Gastrocnemius medialis (tissue), 4 donors: ENCODE data around the gene SLC10A2. TPM values are rescaled to one million over a fixed set of nuclear protein-coding genes. Genes with fewer than 3 reads are reported as not detected.

Experiments used
- ATAC-seq, 2 donors: fragments of 150-250 bp; one replicate each; pipeline ENCODE4 v1.9.1; 2016
- DNase-seq, 2 donors: peaks; one replicate each; pipeline ENCODE4 v3.0.0-alpha.2; 2019
- H3K27ac ChIP-seq, 4 donors: fragments of 200-600 bp; sonication (generic); 1 replicate in 1 of 4; 2 replicates in 3 of 4; pipeline ENCODE4 v1.5.1; 2016 to 2018; ENCODE audit warnings: mild to moderate bottlenecking in 2 of 4, moderate library complexity in 1 of 4
- H3K27me3 ChIP-seq, 3 donors: fragments of 200-600 bp; sonication (generic) in 2 of 3; 1 replicate in 1 of 3; 2 replicates in 2 of 3; pipeline versions ENCODE4 v1.5.1 to v1.6.0; 2016 to 2019; ENCODE audit warnings: mild to moderate bottlenecking in 1 of 3, moderate library complexity in 1 of 3
- H3K36me3 ChIP-seq, 2 donors: fragments of 200-600 bp; sonication (generic) in 1 of 2; one replicate each; pipeline ENCODE4 v1.5.1; 2017 to 2018
- H3K4me1 ChIP-seq, 2 donors: fragments of 200-600 bp; sonication (generic) in 1 of 2; one replicate each; pipeline ENCODE4 v1.5.1; 2016 to 2017; ENCODE audit warnings: mild to moderate bottlenecking in 2 of 2
- H3K4me3 ChIP-seq, 4 donors: fragments of 200-600 bp; sonication (generic) in 3 of 4; 1 replicate in 1 of 4; 2 replicates in 3 of 4; pipeline ENCODE4 v1.5.1; 2016 to 2019; ENCODE audit warnings: mild to moderate bottlenecking in 2 of 4
- H3K9me3 ChIP-seq, 3 donors: fragments of 200-600 bp; sonication (generic) in 2 of 3; 1 replicate in 1 of 3; 2 replicates in 2 of 3; pipeline ENCODE4 v1.5.1; 2016 to 2019
- CTCF ChIP-seq, 5 experiments: fragments of 450-650 bp in 3 of 5; fragments of 200-600 bp in 2 of 5; sonication (generic) in 2 of 5; IDR thresholded peaks in 4 of 5; conservative IDR thresholded peaks in 1 of 5; 1 replicate in 4 of 5; 2 replicates in 1 of 5; pipeline ENCODE4 v1.5.1; 2016 to 2019; ENCODE audit warnings: antibody characterized with exemption in 5 of 5, mild to moderate bottlenecking in 3 of 5, moderate library complexity in 3 of 5
- POLR2A ChIP-seq, 2 donors: fragments of 450-650 bp; IDR thresholded peaks; one replicate each; pipeline ENCODE4 v1.6.1; 2017; ENCODE audit warnings: antibody characterized with exemption in 2 of 2, mild to moderate bottlenecking in 2 of 2, moderate library complexity in 2 of 2
- in situ Hi-C, 4 donors: fragments of 200-750 bp; cut with MboI; loops; one replicate each; pipeline versions ENCODE4 v1.15.0 to v1.8.0; 2017; ENCODE audit warnings: low sequenced_read_pairs in 4 of 4
- intact Hi-C: fragments of 100-400 bp; cut with DNase I; formaldehyde crosslinking; loops from one replicate; pipeline ENCODE4 v1.15.1; 2023; ENCODE audit warnings: low total_unique reads
- total RNA-seq, 4 donors: library from RNA; depleted of rRNA; stranded (reverse); fragments of >200 nt; gene quantifications; one replicate each; pipeline versions ENCODE4 v1.1.0 to v1.2.3, GENCODE V29; 2016

Gene SLC10A2
- total RNA-seq, 4 donors from 2014 or later: not detected

GRCh38 chr13:103068836-103069235 lies 2.6 kb upstream of the SLC10A2 start:
- in situ Hi-C loops (no loop called here), intact Hi-C loops (no loop called here)
- no peaks in the 10 kb centered on the region for H3K9me3 ChIP-seq
- no peak overlapping the region for H3K4me3 ChIP-seq
- DNase-seq (no peak), ATAC-seq (no peak)
- H3K36me3 ChIP-seq: no peaks in the 10 kb centered on the region
- TF ChIP-seq CTCF (IDR thresholded peaks at IDR 0.05 in 4 of 5, conservative IDR thresholded peaks at IDR 0.05 in 1 of 5) (no peak), POLR2A (IDR thresholded peaks at IDR 0.05) (no peak)
- no peak overlapping the region for H3K27ac ChIP-seq
- H3K27me3 ChIP-seq: no peaks in the 10 kb centered on the region
- H3K4me1 ChIP-seq: no peaks in the 10 kb centered on the region

GRCh38 chr13:103067751-103068555 lies 1.7 kb upstream of the SLC10A2 start:
- intact Hi-C loops (no loop called here), in situ Hi-C loops (no loop called here)
- Histone ChIP-seq H3K27me3 (no peaks in the 10 kb centered on the region), H3K27ac (no peak overlapping the region), H3K4me1 (no peaks in the 10 kb centered on the region), H3K9me3 (no peaks in the 10 kb centered on the region), H3K36me3 (no peaks in the 10 kb centered on the region), H3K4me3 (no peak overlapping the region)
- DNase-seq (no peak), ATAC-seq (no peak)
- TF ChIP-seq CTCF (IDR thresholded peaks at IDR 0.05 in 4 of 5, conservative IDR thresholded peaks at IDR 0.05 in 1 of 5): no peak
- TF ChIP-seq POLR2A (IDR thresholded peaks at IDR 0.05): no peak

- Histone ChIP-seq H3K9me3 (no peaks in the 10 kb centered on the region), H3K27me3 (no peaks in the 10 kb centered on the region), H3K4me1 (no peaks in the 10 kb centered on the region), H3K36me3 (no peaks in the 10 kb centered on the region), H3K27ac (no peak overlapping the region), H3K4me3 (no peak overlapping the region)
- intact Hi-C loops (no loop called here), in situ Hi-C loops (no loop called here)
- ATAC-seq (no peak), DNase-seq (no peak)
- no peak for TF ChIP-seq CTCF (IDR thresholded peaks at IDR 0.05 in 4 of 5, conservative IDR thresholded peaks at IDR 0.05 in 1 of 5)
- no peak for TF ChIP-seq POLR2A (IDR thresholded peaks at IDR 0.05)
Observed at GRCh38 chr13:103066781-103067345, 646 bp upstream of the SLC10A2 start.

GRCh38 chr13:103063376-103063775 lies 2.8 kb downstream of the SLC10A2 start:
- Histone ChIP-seq H3K36me3 (no peaks in the 10 kb centered on the region), H3K4me3 (no peak overlapping the region), H3K27ac (no peak overlapping the region), H3K9me3 (no peaks in the 10 kb centered on the region), H3K4me1 (no peaks in the 10 kb centered on the region), H3K27me3 (no peaks in the 10 kb centered on the region)
- in situ Hi-C loops (no loop called here), intact Hi-C loops (no loop called here)
- no peak for DNase-seq
- TF ChIP-seq CTCF (IDR thresholded peaks at IDR 0.05 in 4 of 5, conservative IDR thresholded peaks at IDR 0.05 in 1 of 5): no peak
- TF ChIP-seq POLR2A (IDR thresholded peaks at IDR 0.05): no peak
- ATAC-seq: no peak
